HG03354 (cell line): ENCODE results near the gene KREMEN1.
"Not testable (repeated sequence)": the region's sequence is repeated elsewhere in the genome, so short reads cannot be mapped to it uniquely, and the experiment has no call there.

Experiments
- ATAC-seq: cut with Tn5 transposase; IDR thresholded peaks from one replicate; pipeline ENCODE4 v1.9.1; 2021; ENCODE audit warnings: mild to moderate bottlenecking; ENCODE audit not compliant: unreplicated experiment, poor library complexity, severe bottlenecking

The KREMEN1 gene, protein sequence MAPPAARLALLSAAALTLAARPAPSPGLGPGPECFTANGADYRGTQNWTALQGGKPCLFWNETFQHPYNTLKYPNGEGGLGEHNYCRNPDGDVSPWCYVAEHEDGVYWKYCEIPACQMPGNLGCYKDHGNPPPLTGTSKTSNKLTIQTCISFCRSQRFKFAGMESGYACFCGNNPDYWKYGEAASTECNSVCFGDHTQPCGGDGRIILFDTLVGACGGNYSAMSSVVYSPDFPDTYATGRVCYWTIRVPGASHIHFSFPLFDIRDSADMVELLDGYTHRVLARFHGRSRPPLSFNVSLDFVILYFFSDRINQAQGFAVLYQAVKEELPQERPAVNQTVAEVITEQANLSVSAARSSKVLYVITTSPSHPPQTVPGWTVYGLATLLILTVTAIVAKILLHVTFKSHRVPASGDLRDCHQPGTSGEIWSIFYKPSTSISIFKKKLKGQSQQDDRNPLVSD

DNA sequence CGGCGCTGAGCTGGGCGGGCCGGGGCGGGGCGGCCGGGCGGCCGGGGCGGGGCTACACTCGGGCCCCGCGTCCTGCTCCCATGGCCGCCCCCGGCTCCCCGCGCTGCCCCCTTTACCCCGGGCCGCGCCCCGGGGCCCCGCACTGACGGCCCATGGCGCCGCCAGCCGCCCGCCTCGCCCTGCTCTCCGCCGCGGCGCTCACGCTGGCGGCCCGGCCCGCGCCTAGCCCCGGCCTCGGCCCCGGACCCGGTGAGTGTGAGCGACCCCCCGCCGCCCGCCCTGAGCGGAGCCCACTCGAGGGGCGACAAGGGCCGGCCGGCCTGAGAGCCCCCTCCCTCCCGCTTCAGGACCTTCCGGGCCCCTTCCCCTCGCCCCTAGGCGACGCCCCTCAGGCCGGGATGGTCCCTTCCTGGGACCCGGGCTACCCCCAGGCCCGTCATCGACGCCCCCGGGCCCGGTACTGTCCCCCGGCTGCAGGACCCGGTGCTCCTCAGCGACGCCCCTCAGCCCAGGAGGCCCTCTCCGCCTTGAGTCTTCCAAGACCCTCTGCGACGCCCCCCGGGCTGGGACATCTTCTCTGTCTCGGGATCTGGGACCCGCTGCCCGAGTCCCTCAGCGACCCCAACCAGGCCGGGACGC lies at the start of gene KREMEN1:
TSS of gene KREMEN1 (plus strand) at position 57 of the 639 bp plus-strand sequence. CDS start at position 153, 96 bp downstream.
- ATAC-seq: peak; percentile 9

DNA sequence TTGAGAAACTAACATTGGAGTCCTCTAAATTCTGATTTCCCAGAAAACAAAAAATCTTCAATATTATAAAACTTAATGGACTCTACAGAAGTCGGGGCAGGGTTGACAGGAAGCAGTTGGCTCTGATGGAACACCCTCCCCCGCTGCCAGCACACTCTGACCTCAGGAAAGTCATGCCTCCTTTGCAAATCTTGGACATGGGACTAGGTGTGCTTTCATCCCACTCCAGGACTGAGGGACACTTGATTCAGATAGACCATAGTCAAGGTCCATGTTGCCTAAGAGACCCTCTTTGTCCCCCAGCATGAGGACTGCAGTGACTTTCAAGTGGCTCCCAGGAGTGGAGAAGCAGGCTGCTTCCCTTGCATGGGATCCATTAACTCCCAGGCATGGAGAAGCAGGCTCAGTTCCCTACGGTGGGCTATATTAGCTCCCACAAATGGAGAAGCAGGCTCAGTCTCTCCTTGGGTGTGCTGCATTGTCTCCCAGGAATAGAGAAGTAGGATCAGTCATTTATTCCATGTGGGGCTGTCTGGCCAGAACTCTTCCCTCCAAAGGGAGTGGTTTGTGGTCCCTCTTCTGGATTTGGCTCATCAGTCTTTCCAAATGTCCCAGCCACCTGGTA lies 49.6 kb upstream of the KREMEN1 start:
- ATAC-seq: no peak

DNA sequence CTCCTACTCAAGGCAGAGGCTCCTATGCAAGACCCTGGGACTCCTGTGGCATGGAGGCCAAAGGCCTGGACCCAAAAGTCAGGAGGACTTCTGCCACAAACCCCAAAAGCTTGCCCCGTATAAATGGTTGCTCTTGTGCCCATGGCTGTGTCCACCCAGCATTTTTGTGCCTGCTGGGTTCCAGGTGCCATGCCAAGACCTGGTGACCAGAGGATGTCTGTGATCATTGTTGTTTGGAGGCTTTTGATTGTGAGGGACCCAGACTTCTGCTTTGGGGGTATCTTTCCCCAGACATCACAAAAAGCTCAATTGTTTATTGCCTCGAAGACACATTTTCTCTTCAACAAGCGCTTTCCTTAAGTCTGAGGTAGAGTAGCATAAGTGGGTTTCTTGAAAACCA lies 46.3 kb upstream of the KREMEN1 start:
- no peak for ATAC-seq

DNA sequence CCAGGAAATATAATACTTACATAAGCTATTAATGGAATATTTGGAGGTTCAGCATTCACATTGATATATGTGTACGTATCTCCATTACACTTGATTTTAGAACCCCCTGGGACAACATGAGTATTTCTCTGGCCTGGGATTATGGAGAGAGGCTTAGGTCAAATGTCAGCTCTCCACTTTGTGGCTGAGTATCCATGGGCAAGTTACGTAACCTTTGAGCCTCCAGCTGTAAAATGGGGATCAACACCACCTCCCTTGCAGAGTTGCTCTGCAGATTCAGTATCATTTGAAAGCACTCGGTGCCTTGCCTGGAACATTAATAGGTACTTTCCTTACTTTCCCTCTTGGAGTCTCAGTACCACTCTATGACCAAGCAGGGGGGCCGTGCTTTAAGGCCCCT lies 44.4 kb upstream of the KREMEN1 start:
- ATAC-seq: no peak

DNA sequence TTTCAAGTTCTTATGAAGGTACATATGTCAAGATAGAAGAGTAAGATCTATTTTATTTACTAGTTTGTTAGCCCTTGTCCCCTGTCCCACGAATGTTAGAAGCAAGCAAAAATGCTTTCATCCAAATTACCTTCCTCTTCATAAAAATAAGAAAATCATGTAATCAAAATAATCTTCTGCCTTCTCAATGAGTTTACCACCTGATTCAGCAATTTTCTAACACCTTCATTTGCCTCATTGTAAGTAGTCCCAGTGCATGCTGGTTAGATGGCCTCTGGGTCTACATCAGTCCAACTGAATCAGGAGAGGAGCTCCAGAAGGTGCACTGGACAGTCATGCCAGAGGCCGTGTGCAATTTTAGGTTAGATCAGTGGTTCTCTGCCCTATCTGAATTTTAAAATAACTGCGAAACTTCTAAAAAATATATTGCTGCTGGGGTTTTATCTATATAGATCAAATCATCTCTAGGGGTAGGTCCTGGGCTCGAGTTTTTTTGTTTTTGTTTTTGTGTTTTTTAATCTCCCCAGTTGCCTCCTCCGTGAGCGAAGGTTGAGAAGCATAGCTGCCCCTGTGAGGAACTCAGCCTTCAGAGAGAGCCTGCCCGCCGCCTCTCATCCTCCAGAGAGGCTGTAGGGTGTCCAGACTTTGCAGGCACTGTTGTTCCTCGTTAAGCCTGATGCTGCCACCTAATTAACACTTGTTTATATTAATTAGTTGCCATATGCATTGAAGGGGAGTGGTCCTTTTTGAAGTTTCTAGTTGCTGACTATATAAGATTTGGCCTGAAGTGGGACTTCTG lies 43.4 kb upstream of the KREMEN1 start:
- no peak for ATAC-seq

DNA sequence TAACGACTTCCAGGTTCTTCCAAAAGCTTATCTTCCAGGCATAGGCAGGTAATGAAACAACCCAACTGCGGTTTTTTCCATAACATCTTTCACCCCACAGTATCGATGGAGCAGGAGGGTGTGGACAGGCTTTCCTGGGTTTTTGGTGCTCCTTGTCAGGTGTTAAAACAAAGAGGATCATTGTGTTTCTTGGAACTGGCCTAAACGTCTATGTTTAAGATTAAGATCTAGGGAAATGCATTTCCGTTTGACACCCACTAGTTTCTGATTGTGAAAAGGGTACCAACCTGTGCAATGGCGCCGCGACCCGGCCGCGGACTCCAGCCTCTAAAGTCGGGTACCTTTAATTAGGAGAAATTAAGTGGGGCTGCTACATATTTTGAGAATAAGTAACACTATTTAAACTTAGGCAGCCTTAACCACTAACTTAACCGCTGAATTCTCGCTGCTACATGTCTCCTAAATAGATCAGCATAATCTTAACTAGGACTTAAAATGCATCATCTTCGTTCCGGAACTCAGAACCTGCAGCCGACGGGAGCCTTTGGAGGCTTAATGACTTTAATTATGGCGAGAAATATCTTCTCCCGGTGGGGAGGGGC lies 42.7 kb upstream of the KREMEN1 start:
- ATAC-seq: no peak

DNA sequence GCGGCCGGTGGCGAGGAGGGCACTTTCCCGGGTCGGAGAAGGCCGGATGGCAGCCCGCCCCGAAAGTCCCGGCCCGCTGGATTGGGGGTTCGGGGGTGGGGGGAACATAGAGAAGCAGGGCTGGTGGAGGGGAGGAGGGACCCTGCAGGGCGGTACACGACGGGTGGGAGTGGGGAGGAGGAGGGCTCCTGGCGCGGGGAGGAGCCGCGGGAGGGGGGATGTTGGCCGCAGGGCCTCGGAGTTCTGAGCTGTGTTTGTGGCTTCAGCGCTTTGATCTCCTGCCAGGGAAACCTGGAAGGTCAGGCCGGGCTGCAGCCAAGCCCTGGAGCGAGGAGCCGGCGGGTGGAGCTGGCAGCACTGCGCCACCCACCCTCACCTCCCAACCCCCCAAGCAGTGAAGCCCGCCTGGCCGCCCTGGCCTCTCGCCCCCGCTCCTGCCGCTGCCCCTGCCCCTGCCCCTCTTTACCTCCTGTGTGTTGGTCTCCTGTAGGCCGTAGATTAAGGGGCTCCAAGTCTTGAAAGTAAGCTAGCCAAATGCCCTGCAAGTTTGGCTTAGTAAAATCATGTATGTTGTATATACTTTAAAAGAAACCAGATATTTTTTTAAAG lies 42.1 kb upstream of the KREMEN1 start:
- no peak for ATAC-seq

DNA sequence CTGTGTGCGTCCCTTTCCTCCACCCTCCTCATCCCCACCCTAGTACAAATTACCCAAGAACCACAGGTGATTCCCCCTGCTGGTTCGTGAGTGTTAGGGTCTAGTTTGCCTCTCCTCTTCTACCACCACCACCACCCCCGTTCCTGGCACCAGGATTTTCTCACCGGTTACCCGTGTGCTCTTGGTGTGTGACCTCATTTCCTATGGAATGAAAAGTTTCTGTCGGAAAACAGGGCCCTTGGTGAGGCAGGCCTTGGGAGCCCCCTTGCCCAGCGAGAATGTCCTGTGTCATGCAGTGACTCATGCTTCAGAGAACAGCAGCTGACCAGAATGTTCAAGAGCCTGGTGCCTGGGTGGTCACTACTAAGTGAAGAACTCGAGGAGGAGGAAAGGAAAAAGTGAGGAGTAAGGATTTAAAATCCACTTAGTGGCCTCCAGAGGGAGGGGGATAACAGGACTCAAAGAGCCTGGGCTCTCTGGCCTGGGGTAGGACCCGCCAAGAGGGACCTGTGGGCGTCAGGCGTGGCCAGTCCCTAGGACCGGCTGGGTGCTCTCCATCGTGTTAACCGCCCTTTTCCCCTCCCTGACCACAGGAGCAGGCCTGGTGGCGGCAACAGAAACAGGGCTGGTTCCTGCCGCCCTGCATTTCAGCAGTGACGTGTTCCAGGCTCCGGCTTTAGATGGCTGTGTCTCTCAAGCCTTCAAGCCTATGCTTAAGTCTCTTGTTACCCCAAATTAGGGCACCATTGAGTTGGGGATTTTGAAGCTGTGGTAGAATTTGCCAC lies 41.4 kb upstream of the KREMEN1 start:
- no peak for ATAC-seq

DNA sequence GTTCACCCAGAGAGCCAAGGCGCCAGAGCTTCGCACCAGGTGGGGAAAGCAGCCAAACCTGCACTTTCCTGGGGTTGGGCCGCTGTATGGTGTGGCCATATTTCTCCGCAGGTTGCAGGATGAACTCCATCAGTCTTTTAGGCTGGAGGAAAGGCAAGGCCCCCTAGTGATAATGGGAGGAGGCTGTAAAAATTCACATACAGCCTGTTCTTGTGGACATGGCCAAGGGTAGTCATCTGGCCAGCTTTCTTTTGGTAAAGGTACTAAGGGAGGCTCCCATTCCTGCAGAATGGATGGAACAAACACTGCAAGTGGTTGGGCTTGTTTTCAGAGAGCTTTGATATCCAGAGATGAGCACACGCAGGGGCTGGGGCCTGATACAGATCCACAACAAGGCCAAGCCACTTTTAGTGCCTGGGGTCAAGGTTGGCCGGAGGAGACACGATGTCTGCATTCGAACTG lies 40.8 kb upstream of the KREMEN1 start:
- no peak for ATAC-seq

DNA sequence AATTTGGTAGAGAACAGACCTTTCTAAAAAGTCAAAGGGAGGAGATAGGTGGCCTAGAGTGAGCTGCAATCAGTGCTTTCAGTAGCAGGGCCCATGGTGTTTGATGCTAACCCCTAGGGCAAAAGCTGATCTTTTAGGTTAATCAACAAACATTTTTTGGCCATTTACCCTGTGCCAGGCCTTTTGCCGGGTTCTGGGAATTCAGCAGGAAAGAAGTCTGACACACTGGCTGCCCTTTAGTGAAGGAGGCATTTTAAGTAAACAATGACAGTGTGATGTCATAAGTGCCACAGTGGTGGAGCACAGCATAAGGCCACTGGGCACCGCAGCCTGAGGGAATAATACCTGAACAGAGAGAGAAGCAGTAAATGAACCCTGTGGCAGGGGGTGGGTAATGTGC lies 40.3 kb upstream of the KREMEN1 start:
- ATAC-seq: no peak

DNA sequence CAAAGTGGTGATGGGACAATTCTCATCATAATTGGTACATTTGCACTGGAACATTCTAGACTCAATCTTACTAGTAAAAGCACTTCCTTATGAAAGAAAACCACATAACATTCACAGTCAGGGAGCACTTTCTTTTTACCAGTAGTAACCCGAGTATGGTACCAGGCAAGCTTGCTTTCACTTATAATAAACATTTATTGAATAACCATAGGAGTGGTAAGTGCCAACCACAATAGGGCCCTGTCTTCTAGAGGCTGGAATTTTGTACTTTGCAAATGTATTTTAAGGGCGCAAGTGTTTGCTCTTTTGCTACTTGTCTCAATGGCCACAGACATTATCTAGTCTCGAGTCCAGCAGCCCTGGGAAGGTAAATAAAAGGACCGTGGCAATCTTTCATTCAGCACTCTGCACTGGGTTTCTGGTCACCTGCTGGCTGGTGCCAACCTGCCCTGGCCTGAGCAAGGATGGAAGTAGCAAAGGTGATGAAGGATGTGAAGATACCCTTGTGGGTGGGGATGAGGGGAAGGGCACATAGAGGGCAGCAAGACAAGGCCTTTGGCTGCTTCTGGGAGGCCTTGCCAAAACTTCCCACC lies 35.4 kb upstream of the KREMEN1 start:
- ATAC-seq: no peak

DNA sequence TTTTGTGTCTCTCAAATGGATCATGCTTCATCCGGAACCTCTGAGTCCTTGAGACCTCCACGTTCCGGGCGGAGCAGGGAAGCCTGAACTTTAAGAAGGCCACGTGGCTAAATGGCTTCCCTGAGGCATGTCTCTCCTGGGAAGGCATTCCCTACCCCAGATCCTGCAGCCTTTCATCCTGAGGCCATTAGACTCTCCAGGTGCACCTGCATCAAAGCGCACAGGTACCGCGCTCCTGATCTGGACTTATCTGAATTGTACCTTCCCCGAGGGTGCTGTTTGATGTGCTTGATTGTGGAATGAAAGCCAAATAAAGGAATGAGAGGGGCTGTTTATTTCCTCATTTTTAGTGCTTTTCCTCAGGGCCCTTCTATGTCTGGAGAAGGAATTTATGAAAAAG lies 33.7 kb upstream of the KREMEN1 start:
- no peak for ATAC-seq

DNA sequence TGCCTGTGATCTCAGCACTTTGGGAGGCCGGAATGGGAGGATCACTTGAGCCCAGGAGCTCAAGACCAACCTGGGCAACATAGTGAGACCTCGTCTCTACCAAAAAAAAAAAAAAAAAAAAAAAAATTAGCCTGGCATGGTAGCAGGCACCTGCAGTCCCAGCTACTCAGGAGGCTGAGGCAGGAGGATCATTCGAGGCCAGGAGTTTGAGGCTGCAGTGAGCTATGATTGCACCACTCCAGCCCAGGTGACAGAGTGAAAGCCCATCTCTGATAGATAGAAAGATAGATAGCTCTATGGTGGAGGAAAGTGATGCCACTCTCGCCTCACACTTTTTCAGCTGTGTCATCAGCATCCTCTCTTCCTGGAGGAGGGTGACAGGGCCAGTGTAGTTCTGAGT lies 33.2 kb upstream of the KREMEN1 start:
- not testable (repeated sequence) for ATAC-seq

DNA sequence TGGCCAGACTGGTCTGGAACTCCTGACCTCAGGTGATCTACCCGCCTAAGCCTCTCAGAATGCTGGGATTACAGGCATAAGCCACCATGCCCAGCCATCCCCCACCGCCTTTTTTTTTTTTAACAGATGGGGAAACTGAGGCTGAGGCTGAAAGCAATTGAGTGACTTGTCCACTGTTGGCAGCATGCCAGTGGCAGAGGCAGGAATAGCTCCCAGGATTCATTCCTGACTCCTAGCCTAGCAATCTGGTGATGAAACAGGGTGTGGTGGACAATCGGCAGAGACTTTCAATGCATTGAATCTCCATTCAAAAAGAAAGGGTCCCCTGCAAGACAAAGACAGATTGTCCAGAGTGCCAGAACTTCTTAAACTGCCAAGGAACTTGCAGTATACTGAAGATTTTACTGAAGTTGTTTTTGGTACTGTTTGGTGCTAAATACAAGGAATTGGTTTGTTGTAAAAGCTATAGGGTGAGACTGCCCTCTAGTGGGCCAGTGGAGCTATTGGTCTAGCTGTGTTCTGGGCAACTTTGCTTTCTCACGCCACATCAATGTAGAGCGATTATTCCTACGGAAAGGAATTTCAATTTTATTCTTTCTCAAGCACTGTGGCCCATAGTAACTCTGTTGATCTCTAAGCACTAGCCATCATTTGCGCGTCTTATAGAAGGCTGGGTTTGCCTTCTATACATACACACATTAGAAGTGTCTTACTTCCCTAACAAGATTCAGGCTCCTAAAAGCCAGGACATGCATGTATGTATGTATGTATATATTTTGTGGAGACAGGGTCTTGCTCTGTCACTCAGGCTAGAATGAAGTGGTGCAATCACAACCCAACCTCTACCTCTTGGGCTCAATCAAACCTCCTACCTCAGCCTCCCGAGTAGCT lies 32.2 kb upstream of the KREMEN1 start:
- ATAC-seq: no peak

DNA sequence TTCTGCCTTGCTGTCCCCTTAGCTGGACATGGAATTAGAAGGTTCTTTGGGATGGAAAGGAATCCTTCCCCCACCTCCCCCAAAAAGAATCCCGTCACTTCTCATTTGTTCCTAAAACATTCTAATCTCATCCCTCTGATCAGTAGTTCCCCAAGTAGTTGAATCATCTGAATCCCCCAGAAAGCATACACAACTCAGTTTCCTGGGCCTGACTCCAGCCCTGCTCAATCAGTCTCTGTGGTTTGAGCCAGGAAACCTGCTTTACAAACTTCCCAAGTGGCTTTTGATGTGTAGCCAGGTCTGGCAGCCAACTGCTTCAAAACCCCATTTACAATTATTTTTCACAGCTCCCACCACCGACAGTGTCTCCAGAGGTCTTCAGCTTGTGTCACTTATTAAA lies 31.4 kb upstream of the KREMEN1 start:
- ATAC-seq: no peak

DNA sequence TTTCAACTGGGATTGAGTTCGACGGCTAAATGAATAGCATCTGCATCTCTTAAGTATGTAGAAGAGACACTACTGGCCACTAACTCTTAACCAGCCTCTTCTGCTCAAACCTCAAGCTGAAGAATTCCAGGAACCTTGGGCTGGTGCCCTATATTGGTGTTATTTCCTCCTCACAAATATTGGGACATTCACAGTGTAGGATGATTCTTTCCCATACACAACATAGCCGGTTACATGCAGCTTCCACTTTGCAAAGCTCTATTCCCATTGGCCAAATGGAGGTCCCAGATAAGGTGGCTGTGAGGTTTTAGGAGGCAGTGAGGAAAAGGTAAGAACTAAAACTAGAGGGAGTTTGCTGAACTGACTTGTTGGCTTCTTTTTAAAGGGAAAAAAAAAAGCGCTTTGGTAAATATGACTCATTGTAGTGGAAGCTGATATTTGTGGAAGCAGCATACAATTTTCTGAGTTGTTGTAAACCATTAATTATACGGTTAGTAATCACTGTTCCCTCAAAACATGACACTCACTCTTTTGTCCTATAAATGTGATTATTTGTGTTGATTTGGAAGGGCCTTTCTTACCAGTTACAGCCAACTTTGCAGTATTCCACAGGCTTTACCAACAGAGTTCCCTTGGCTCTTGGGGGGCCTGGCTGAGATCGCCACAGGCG lies 28.8 kb upstream of the KREMEN1 start:
- no peak for ATAC-seq
